Trophoblast cell (in vitro differentiated cells and primary cell): ENCODE data around the gene PLSCR4.
A peak's percentile ranks its signal among the peaks of the same experiment; 100 is the strongest.

Source experiments
- DNase-seq, 2 donors: peaks; one replicate each; pipeline ENCODE4 v3.0.0-alpha.2; 2016
- H2AFZ ChIP-seq: 2 replicates; pipeline ENCODE4 v1.6.1; 2013; ENCODE audit warnings: low read length, moderate library complexity, mild to moderate bottlenecking; ENCODE audit not compliant: insufficient read depth, poor library complexity
- H2AK5ac ChIP-seq: 2 replicates; pipeline ENCODE4 v1.6.1; 2013; ENCODE audit warnings: mild to moderate bottlenecking, low read length
- H2BK120ac ChIP-seq: 2 replicates; pipeline ENCODE4 v1.6.1; 2013; ENCODE audit warnings: low read length, mild to moderate bottlenecking, moderate library complexity; ENCODE audit not compliant: insufficient read depth, poor library complexity
- H2BK12ac ChIP-seq: 2 replicates; pipeline ENCODE4 v1.6.1; 2013; ENCODE audit warnings: mild to moderate bottlenecking, low read length, moderate library complexity
- H2BK5ac ChIP-seq: 2 replicates; pipeline ENCODE4 v1.6.1; 2013; ENCODE audit warnings: low read length, low read depth, moderate library complexity, mild to moderate bottlenecking; ENCODE audit not compliant: poor library complexity
- H3K14ac ChIP-seq: 2 replicates; pipeline ENCODE4 v1.6.1; 2013; ENCODE audit warnings: mild to moderate bottlenecking, low read length
- H3K18ac ChIP-seq: 2 replicates; pipeline ENCODE4 v1.6.1; 2013; ENCODE audit warnings: mild to moderate bottlenecking, low read length
- H3K23ac ChIP-seq: 2 replicates; pipeline ENCODE4 v1.6.1; 2013; ENCODE audit warnings: low read length
- H3K27ac ChIP-seq: 2 replicates; pipeline ENCODE4 v1.5.1; 2013; ENCODE audit warnings: low read depth, mild to moderate bottlenecking, inconsistent platforms, low read length, moderate library complexity
- H3K27me3 ChIP-seq: 2 replicates; pipeline ENCODE4 v1.6.1; 2013; ENCODE audit warnings: inconsistent platforms, mild to moderate bottlenecking, low read length, moderate library complexity; ENCODE audit not compliant: insufficient read depth
- H3K36me3 ChIP-seq, 2 experiments: 1 replicate in 1 of 2; 2 replicates in 1 of 2; pipeline ENCODE4 v1.6.1; 2013; ENCODE audit warnings: low read length in 2 of 2, mild to moderate bottlenecking in 2 of 2, moderate library complexity in 1 of 2; ENCODE audit not compliant: insufficient read depth in 2 of 2, control insufficient read depth in 1 of 2
- H3K4ac ChIP-seq: 2 replicates; pipeline ENCODE4 v1.6.1; 2013; ENCODE audit warnings: low read depth, mild to moderate bottlenecking, low read length, moderate library complexity
- H3K4me1 ChIP-seq, 2 experiments: 1 replicate in 1 of 2; 2 replicates in 1 of 2; pipeline ENCODE4 v1.6.1; 2013; ENCODE audit warnings: low read length in 2 of 2, mild to moderate bottlenecking in 2 of 2, moderate library complexity in 1 of 2; ENCODE audit not compliant: insufficient read depth in 2 of 2, control insufficient read depth in 1 of 2
- H3K4me2 ChIP-seq: 2 replicates; pipeline ENCODE4 v1.6.1; 2013; ENCODE audit warnings: inconsistent platforms, mild to moderate bottlenecking, low read length, moderate library complexity
- H3K4me3 ChIP-seq: 2 replicates; pipeline ENCODE4 v1.5.1; 2013; ENCODE audit warnings: mild to moderate bottlenecking, low read depth, low read length, inconsistent platforms
- H3K79me1 ChIP-seq: one replicate; pipeline ENCODE4 v1.6.1; 2013; ENCODE audit warnings: low read length
- H3K79me2 ChIP-seq: 2 replicates; pipeline ENCODE4 v1.6.1; 2013; ENCODE audit warnings: low read length, mild to moderate bottlenecking; ENCODE audit not compliant: control insufficient read depth, insufficient read depth, poor library complexity
- H3K9ac ChIP-seq: 2 replicates; pipeline ENCODE4 v1.6.1; 2013; ENCODE audit warnings: mild to moderate bottlenecking, low read length
- H3K9me3 ChIP-seq: 2 replicates; pipeline ENCODE4 v1.6.1; 2013; ENCODE audit warnings: low read depth, mild to moderate bottlenecking, control low read depth, inconsistent platforms, low read length; ENCODE audit not compliant: insufficient read depth
- H4K12ac ChIP-seq: 2 replicates; pipeline ENCODE4 v1.6.1; 2013; ENCODE audit warnings: low read depth, mild to moderate bottlenecking, low read length, moderate library complexity
- H4K8ac ChIP-seq: 2 replicates; pipeline ENCODE4 v1.6.1; 2013; ENCODE audit warnings: low read depth, mild to moderate bottlenecking, low read length, moderate library complexity
- H4K91ac ChIP-seq: one replicate; pipeline ENCODE4 v1.6.1; 2013; ENCODE audit warnings: low read depth, mild to moderate bottlenecking, low read length, moderate library complexity
- WGBS: extraction: QIAGEN DNeasy Blood & Tissue Kit; methylation state at CpG from one replicate; pipeline ENCODE4 v1.1.7; 2013; ENCODE audit warnings: missing lambda C conversion rate; ENCODE audit not compliant: insufficient read length, insufficient coverage; ENCODE audit errors: extremely low coverage; 5-methylcytosine and 5-hydroxymethylcytosine counted together

PLSCR4 gene

GRCh38 chr3:146159037-146159436 lies 91.9 kb downstream of the PLSCR4 start:
- H3K23ac ChIP-seq: no peak overlapping the region
- H3K27ac ChIP-seq: no peak overlapping the region
- peaks cover 12% of the 10 kb centered on the region for H3K79me2 ChIP-seq
- H4K12ac ChIP-seq: no peak overlapping the region
- no peak overlapping the region for H3K14ac ChIP-seq
- H2AFZ ChIP-seq: no peak overlapping the region
- H3K18ac ChIP-seq: no peak overlapping the region
- no peaks in the 10 kb centered on the region for H3K27me3 ChIP-seq
- H3K4me1 ChIP-seq: peaks cover 5 to 11% of the 10 kb centered on the region in 2 experiments
- H2BK120ac ChIP-seq: no peak overlapping the region
- H4K8ac ChIP-seq: no peak overlapping the region
- no peak overlapping the region for H3K4me3 ChIP-seq
- no peak for DNase-seq
- H2BK5ac ChIP-seq: no peak overlapping the region
- no peak overlapping the region for H4K91ac ChIP-seq
- WGBS: no CpG with 5 or more reads among the region's 4 CpGs
- no peak overlapping the region for H3K9ac ChIP-seq
- no peaks in the 10 kb centered on the region for H3K9me3 ChIP-seq
- H2BK12ac ChIP-seq: no peak overlapping the region
- H3K4me2 ChIP-seq: peak overlapping the region; percentile 50
- no peaks in the 10 kb centered on the region for H3K36me3 ChIP-seq
- peak overlapping the region; percentile 82 for H3K4ac ChIP-seq
- no peak overlapping the region for H2AK5ac ChIP-seq
- H3K79me1 ChIP-seq: peaks cover 19% of the 10 kb centered on the region

- H3K79me2 ChIP-seq: peaks cover 16% of the 10 kb centered on the region
- peak overlapping the region; percentile 55 for H3K4ac ChIP-seq
- H2BK5ac ChIP-seq: no peak overlapping the region
- H3K23ac ChIP-seq: no peak overlapping the region
- no peak for DNase-seq
- no peak overlapping the region for H2BK12ac ChIP-seq
- WGBS: no CpG with 5 or more reads among the region's 2 CpGs
- H2AK5ac ChIP-seq: no peak overlapping the region
- no peak overlapping the region for H4K12ac ChIP-seq
- H3K4me1 ChIP-seq: peaks cover 8 to 11% of the 10 kb centered on the region in 2 experiments
- no peak overlapping the region for H3K18ac ChIP-seq
- peaks cover 19% of the 10 kb centered on the region for H3K79me1 ChIP-seq
- H3K36me3 ChIP-seq: peaks cover 0 to 4% of the 10 kb centered on the region in 2 experiments
- H3K4me3 ChIP-seq: no peak overlapping the region
- no peak overlapping the region for H3K9ac ChIP-seq
- H2BK120ac ChIP-seq: no peak overlapping the region
- no peaks in the 10 kb centered on the region for H3K9me3 ChIP-seq
- H4K8ac ChIP-seq: no peak overlapping the region
- H3K27ac ChIP-seq: no peak overlapping the region
- H2AFZ ChIP-seq: no peak overlapping the region
- no peak overlapping the region for H3K4me2 ChIP-seq
- H4K91ac ChIP-seq: no peak overlapping the region
- no peaks in the 10 kb centered on the region for H3K27me3 ChIP-seq
- H3K14ac ChIP-seq: no peak overlapping the region
Observed at GRCh38 chr3:146157325-146158060, 93.4 kb downstream of the PLSCR4 start.

- H3K9me3 ChIP-seq: no peaks in the 10 kb centered on the region
- no peak overlapping the region for H3K23ac ChIP-seq
- peaks cover 19% of the 10 kb centered on the region for H3K79me1 ChIP-seq
- peak overlapping the region; percentile 2 for H3K4me2 ChIP-seq
- peaks cover 0 to 4% of the 10 kb centered on the region in 2 experiments for H3K36me3 ChIP-seq
- peaks cover 8 to 11% of the 10 kb centered on the region in 2 experiments for H3K4me1 ChIP-seq
- H3K27ac ChIP-seq: no peak overlapping the region
- H4K8ac ChIP-seq: no peak overlapping the region
- DNase-seq: no peak
- H4K91ac ChIP-seq: no peak overlapping the region
- no peak overlapping the region for H2AK5ac ChIP-seq
- H3K14ac ChIP-seq: no peak overlapping the region
- WGBS: no CpG with 5 or more reads among the region's 3 CpGs
- H3K4me3 ChIP-seq: no peak overlapping the region
- H2AFZ ChIP-seq: no peak overlapping the region
- H2BK120ac ChIP-seq: no peak overlapping the region
- no peaks in the 10 kb centered on the region for H3K27me3 ChIP-seq
- H3K9ac ChIP-seq: no peak overlapping the region
- no peak overlapping the region for H4K12ac ChIP-seq
- no peak overlapping the region for H2BK5ac ChIP-seq
- no peak overlapping the region for H3K18ac ChIP-seq
- H3K4ac ChIP-seq: peak overlapping the region; percentile 83
- H3K79me2 ChIP-seq: peaks cover 16% of the 10 kb centered on the region
- H2BK12ac ChIP-seq: peak overlapping the region; percentile 13
Observed at GRCh38 chr3:146156666-146157314, 94.1 kb downstream of the PLSCR4 start.

GRCh38 chr3:146156095-146156494 lies 94.8 kb downstream of the PLSCR4 start:
- Histone ChIP-seq H2AFZ (no peak overlapping the region), H3K4me2 (no peak overlapping the region), H3K18ac (no peak overlapping the region), H3K36me3 (peaks cover 0 to 8% of the 10 kb centered on the region in 2 experiments), H4K8ac (no peak overlapping the region), H3K23ac (no peak overlapping the region), H2BK5ac (no peak overlapping the region), H3K4me3 (no peak overlapping the region), H3K9ac (no peak overlapping the region), H4K91ac (no peak overlapping the region), H3K4ac (peak overlapping the region; percentile 27), H3K14ac (no peak overlapping the region), H3K27me3 (no peaks in the 10 kb centered on the region), H4K12ac (no peak overlapping the region), H3K27ac (no peak overlapping the region), H3K4me1 (peaks cover 8% of the 10 kb centered on the region in 2 experiments), H3K79me2 (peaks cover 15% of the 10 kb centered on the region), H3K79me1 (peaks cover 12% of the 10 kb centered on the region), H2AK5ac (no peak overlapping the region), H2BK12ac (no peak overlapping the region), H3K9me3 (no peaks in the 10 kb centered on the region), H2BK120ac (no peak overlapping the region)
- WGBS: no CpG with 5 or more reads among the region's 4 CpGs
- DNase-seq: no peak
